HG02852 (cell line): ENCODE measurements around the gene RAB1A.

Source experiments
- ATAC-seq: cut with Tn5 transposase; IDR thresholded peaks from one replicate; pipeline ENCODE4 v1.9.1; 2021; ENCODE audit warnings: mild to moderate bottlenecking, moderate library complexity; ENCODE audit not compliant: unreplicated experiment

The RAB1A gene

DNA sequence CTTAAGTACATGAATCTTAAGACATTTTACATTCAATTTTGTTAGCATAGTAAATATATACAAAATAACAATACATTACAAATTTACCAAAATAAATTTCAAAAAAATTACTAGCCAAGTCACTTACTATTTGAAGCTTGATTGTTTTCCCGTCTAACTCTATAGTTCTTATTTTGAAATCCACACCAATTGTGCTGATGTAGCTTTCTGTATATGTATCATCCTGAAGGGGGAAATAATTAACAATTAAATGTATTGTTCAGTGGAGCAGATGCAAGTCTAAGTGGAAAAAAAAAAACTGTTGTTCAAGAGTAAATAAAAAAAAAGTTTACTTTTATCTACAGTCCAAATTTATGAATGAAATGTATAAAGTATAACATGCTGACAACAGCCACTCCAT lies 32.1 kb downstream of the RAB1A start:
- ATAC-seq = no peak

DNA sequence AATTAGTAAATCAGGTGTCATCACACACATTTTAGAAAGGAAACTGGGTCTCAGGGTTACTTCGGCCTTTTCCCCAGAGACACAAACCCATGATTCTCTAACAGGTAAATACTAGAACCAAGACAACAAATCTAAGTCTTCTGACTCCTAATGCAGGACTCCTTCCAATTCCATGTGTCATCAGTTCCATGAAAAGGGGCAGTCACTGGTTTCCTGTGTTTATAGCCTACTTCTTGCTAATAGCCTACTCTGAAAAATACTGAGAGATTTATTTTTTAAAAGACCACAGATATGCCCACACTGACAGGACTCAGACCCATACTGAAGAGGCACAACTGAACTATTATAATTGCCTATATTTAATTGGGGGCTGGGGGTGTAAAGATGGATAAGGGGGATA lies 33.0 kb downstream of the RAB1A start:
- ATAC-seq = no peak

DNA sequence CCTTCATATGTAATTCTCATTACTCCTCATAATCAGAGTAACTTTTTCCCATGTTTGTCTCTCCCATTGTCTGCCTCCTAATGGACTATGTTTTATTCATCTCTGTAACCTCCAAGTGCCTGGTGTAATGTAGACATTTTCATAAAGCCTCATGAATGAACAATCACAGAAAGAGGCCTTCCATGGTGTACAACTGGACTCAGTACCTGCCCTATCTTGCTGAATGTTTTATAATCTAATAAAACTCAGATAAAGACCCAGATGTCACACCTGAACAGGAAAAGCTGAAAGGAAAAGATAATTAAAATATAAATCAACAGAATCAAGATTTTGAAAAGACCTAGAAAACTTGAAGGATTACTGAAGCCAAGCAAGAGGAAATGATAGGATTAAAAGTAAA lies 36.7 kb downstream of the RAB1A start:
- ATAC-seq = no peak

DNA sequence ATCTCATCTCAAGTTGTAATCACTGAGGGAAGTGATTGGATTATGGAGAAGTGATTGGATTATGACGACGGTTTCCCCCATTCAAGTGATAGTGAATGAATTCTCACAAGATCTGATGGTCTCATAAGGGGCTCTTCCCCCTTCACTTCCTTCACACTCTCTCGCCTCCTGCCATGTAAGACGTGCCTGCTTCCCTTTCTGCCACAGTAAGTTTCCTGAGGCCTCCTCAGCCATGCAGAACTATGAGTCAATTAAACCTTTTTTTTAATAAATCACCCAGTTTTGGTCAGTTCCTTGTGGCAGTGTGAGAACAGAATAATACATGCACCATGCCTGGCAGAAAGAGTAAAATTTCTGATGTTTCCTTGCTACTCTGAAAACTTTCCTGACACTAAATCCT lies 37.1 kb downstream of the RAB1A start:
- no peak for ATAC-seq

DNA sequence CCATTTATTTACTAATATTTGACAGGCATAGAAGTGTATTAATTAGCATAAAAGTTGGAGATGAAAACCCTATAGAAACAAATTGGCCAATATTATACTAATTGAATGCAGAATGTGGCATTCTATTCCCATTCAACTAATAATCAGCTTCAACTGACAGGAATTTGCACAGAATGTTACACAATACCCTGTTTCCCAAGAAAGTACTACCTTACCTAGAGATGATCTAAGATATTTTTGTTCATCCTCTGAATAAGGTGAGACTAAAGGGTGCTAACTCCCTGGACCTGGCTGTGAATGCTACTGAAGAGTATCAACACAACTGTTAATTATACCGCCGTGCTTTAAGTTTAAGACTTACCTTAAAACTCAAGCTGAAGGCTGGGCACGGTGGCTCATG lies 44.8 kb downstream of the RAB1A start:
- ATAC-seq = no peak

DNA sequence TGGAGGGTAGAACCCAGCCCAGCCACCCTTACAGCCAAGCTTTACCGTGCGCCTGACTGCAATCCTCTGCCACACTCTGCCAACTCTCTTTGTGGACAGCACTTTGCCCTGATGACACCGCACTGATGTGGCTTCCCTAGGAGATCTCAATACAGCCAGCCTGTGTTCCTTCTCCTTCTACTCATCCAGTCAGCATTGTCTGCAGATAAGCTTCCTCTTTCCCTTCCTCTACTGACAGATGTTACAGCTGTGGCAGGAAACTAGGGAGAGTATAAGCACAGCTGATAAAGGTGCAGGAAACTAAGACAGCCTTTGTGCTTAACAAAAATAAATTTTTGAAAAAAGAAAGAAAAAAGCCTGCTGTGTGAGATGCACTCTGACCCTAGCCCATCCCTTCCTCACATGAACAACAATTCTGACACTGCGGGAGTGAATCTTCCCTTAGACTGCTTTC lies 48.6 kb downstream of the RAB1A start:
- ATAC-seq = no peak

DNA sequence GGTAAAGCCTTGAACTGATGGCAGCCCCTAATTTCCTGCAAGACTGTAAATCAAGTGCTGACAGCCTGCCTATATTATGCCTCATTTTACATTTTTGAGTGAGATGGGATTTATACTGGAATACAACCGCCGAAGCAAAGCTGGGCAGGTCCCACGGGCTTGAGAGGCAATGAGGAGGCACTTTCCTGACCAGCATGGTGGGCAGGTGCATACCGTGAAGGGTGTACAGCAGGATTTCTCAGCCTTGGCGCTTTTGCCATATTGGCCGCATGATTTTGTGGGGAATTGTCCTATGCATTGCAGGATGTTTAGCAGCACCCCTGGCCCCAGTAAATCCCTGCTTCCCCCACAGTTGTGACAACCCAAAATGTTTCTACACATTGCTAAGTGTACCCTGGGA lies 50.9 kb downstream of the RAB1A start:
- ATAC-seq = no peak

DNA sequence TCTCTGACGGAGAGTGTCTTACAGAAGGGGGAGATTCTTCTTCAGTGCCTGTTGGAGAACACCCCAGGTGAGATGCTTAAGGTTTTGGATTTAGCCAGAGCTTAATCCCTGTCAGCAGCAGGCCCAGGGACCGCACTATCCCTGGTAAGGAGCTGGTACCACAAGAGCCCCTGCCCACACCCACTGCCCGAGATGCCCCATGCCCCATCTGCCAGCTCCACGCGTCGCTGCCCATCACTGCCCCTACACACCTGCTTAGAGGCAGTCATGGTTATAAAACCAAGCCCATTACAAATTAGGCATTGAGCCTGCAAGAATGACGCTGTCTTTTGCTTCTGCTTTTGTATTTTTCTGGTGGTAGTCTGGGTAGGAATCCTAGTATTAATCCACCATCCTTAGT lies 52.0 kb downstream of the RAB1A start:
- ATAC-seq = no peak

DNA sequence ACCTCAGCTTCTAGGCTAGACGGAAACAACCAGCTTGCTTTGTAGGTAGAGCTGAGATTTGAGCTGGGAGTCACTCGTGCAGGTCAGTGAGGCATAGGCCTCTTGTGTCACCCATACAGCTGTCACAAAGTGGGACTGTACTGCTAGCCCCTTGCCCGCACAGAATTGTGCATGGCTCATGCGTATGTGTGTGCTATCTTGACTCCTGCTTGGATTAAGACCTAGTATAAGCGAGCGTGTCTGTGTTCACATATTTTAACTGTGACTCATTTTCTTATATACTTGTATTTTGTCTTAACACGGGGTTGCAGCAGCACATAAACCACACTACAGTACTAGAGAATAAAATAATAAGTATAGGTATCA lies 53.6 kb downstream of the RAB1A start:
- ATAC-seq = no peak

DNA sequence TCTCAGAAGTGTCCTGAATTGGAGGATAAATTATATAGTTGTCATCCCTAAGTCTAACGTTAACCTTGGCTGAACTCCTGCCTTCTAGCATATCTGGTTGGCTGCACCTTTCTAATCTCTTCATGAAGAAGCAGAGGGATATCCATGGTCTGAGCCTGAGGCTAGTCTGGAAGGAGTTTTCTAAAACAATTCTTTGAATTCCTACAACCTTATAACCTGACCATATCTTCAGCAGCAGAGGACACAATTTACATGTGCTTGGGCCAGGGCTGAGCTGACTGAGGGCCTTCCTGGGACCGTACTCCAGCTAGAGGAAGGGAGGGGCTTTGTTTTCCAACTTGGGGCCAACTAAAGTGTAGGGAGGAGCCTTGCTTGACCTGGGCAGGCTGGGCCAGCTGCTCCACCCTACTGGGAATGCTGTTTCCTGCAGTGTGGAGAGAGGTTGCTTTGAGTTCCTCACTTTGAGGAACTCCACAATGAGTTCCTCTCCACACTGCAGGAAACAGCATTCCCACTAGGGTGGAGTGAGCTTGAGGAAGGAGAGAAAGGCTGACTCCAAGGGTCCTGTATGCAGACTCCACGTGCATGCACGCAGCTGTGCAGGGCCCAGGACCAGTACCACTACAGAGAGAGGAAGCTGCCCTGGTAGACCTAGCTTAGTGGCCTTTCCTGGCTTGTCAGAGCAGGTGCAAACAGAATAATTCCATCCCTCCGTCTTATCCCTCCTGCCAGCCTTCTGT lies 54.1 kb downstream of the RAB1A start:
- no peak for ATAC-seq

DNA sequence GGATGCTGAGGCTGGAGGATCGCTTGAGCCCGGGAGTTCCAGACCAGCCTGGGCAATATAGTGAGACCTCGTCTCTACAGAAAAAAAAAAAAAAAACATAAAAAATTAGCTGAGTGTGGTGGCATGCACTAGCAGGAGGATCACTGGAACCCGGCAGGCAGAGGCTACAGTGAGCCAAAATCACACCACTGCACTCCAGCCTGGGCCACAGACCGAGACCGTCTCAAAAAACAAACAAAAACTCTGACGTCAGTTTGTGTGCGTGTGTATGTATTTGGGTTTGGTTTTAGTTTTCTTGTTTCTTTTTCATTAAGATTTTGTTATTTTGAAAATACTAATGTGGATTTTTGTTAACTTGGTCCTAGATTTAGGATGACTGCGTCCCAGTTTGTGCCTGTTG lies 54.7 kb downstream of the RAB1A start:
- ATAC-seq = no peak

DNA sequence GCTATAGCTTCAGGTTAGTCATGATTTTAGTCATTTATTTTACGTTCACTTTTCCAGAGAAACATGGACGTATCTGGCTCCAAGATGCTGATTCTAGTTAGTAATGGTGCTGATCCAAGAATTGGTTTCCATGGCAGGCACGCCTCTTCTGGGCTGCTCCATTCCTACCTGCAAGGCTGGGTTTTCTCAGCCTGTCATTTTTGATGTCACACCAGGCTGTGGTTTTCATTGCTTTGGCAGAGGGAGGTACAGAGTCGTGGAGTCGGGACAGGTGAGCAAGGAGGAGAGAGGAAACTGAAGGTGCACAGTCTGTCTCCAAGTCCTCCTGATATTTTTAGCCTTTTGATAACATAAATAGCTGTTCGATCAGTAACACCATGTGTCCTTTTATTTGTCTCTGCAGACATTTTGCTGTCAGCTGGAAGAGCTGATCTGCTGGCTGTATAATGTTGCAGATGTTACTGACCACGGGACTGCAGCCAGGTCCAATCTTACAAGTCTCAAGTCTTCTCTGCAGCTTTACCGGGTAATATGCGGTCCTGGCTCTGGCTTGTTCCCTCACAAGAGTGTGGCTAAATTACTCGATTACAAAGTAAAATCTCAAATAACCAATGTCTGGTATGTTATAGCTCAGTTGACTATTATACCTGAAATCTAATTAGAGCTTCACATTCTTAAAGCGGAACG lies 55.9 kb downstream of the RAB1A start:
- no peak for ATAC-seq

DNA sequence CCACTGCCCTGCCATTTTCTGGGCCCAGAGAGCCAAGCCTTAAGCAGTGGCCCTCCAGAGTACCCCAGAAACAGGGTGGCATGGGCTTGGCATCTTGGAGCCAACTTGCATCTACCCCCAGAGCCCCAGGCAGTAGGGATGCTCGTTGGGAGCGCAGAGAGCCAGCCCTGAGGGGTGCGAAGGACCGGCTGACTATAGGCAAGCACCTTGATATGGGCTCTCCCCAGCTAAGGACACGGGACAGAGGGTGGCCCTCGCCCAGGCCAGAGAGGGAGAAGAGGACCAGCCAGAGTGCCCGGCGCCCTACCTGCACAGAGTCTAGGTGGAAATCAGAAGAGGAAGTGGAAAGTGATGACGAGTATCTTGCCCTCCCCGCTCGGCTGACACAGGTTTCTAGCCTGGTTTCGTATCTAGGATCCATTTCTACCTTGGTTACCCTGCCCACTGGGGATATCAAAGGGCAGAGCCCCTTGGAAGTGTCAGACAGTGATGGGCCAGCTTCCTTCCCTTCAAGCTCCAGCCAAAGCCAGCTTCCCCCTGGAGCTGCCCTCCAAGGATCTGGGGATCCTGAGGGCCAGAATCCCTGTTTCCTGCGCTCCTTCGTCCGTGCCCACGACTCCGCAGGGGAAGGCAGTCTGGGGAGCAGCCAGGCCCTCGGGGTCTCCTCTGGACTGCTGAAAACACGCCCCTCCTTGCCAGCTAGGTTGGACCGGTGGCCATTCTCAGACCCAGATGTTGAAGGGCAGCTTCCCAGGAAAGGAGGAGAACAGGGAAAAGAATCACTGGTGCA lies 57.5 kb downstream of the RAB1A start:
- peak; percentile 48 for ATAC-seq

DNA sequence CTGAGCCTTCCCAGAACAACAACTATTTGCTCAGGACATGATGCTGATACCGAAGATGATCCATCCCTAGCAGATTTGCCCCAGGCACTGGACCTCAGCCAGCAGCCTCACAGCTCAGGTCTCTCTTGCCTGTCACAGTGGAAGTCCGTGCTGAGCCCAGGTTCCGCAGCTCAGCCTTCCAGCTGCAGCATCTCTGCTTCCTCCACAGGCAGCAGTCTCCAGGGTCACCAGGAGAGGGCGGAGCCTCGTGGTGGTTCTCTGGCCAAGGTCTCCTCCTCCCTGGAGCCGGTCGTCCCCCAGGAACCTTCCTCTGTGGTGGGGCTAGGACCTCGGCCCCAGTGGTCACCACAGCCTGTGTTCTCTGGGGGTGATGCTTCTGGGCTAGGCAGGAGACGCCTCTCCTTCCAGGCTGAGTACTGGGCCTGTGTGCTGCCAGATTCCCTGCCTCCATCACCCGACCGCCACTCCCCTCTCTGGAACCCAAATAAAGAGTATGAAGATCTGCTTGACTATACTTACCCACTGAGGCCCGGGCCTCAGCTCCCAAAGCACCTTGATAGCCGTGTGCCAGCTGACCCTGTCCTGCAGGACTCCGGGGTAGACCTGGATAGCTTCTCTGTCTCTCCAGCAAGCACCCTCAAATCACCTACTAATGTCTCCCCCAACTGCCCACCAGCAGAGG lies 58.3 kb downstream of the RAB1A start:
- no peak for ATAC-seq

DNA sequence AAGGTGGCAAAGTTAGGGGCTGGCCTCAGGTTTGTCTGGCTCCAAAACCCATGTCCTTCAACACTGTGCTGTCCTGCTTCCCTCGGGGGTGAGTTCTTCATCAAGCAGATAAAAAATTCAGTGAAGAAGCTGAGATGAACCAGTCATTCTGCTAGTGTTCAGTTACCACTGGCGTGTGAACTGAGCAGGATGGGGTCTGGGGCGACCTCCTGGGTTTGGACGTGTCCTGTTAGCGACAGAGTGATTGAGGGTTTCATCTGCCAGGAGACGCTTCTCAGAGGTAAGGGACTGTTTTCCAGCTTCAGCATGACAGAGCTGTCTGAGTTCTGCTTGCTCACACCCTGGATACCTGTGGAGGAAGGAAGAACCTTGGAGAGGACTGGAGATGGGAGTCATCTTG lies 59.0 kb downstream of the RAB1A start:
- ATAC-seq = no peak

DNA sequence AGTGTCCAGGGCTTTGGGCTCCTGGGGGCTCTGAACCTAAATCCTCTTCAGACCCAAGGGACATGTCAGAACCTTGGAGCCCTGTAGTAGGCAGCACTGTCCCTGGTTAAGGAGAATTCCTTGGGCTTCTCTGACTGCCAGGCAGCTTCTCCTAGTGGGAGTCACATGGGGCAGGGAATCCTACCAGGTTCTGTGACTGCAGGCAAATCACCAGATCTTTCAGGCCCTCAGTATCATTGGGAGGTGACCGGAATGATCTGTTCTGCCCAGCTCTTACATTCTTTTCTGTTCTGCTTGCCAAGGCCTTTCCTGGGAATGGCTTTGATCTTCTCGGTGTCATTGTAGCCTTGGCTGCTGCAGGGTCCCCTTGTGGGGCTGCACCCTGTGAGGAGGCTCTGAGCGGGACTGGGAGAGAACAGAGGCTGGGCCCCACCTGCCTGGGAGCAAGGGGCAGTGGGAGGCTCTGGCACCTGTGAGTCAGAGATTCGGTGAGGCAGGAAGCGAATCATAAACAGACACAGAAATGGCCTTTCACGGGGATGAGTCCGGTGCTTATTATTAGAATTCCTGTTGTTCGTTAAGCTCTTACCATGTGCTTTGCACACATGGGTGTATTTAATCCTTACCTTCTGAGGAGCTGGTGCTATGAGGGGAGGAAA lies 59.6 kb downstream of the RAB1A start:
- ATAC-seq = no peak

DNA sequence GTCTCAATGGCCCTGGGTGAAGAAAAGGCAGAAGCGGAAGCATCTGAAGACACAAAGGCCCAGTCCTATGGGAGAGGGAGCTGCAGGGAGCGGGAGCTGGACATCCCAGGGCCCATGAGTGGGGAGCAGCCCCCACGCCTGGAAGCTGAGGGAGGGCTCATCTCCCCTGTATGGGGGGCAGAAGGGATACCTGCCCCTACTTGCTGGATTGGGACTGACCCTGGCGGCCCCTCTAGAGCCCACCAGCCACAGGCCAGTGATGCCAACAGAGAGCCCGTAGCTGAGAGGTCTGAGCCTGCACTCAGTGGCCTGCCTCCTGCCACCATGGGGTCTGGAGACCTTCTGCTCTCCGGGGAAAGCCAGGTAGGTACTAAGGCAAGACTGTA lies 60.5 kb downstream of the RAB1A start:
- no peak for ATAC-seq

DNA sequence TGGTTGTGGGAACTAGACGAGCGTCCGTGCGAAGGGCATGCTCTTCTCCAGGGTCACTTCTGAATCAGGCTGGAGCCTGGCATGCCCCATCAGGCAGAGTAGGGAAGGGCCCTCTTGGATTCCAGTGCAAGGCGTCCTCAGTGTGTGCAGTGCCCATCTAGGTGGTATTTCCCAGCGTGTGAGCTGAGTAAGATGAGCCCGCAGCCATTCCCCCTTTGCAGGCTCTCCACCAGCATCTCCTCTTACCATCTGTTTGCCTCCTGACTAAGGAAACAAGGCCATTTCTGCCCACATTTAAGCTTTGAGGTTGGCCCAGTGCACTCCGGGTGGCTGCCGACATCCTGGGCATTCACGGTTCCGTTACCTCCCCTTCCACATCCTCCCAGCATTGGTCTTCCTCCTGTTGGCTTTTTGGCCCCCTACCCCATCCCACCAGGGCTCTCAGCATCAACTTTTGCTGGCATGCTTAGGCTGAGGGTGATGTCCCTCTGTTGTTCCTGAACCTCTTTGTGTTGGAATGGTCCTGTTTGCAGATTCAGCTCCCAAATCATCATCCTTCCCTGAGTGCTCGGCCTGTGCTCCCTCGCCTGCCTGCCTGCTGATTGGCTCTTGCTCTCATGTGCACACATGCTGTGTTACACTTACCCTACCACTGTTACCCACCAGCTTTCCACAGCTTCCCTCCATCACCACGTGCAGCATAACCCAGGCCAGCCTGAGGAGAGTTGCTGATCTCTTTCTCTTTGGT lies 61.9 kb downstream of the RAB1A start:
- ATAC-seq = no peak

DNA sequence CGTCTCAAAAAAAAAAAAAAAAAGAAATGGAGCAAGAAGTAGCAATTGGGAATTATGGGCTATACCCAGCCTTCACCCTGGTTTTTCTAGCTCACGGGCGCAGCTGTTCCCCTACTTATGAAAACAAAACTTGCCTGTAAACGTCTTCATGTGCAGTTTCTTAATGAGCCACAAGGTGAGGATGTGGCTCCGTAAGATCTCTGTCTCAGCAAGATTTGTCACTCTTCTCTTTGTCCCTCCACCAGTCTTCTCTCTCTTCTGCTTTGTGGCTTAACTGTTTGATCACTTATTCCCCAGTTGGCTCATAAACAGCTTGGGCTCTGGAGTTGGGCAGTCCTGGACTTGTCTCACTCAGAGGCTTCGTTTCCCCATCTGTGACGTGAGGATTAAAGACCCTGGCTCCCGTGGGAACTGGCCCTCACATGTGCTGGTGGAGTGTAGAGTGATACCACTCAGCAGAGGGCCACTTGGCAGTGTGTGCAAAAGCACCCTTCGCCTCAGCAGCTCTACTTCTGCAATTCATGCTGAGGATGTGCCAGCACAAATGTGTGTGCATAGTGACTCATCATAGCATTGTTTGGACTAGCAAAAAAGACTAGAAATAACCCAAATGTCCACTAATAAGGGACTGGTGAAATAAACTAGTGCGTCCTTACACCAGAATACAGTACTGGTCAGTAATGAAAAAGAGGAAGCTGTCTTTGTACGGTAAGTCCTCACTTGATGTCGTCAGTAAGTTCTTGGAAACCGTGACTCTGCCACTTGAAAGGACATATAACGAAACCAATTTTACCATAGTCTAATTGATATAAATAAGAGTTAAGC lies 65.0 kb downstream of the RAB1A start:
- ATAC-seq = peak; percentile 84
